Amniotic epithelial cell (primary cell): ENCODE data around the gene CNOT11.
"Not testable (repeated sequence)": the region's sequence is repeated elsewhere in the genome, so short reads cannot be mapped to it uniquely, and the experiment has no call there.

Experiments used
- DNase-seq: peaks from one replicate; pipeline ENCODE4 v3.0.0-alpha.2; 2010; ENCODE audit warnings: low read depth

The CNOT11 gene

DNA sequence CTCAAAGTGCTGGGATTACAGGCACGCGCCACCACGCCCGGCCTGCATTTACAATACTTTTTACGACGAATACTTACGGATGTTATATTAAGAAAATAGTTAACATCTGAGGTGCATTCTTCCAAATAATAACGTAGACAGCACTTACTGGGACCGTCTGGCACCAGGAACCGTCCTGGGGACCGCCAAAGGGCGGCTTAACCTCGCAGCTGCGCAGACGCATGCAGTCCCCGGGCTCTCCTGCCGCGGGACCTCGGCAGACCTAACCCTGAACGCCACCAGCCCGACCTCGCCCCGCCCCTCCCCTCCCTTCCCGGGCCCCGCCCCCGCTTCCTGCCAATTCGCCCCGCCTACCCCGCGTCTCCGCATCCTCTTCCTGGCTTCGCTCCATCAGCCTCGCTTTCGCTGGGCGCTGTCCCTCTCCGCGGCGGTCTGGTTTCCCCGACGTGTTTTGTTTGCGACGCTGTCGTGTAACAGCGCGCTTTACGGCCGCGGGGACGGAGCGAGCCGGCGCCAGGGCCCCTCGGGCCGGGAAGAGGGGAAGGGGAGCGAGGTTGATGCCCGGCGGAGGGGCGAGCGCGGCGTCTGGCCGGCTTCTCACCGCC is at the start of gene CNOT11:
Gene CNOT11 (plus strand): TSS at position 479 of the 605 bp plus-strand sequence. CDS start 79 bp downstream, at position 558.
- DNase-seq, result peak; percentile 96

DNA sequence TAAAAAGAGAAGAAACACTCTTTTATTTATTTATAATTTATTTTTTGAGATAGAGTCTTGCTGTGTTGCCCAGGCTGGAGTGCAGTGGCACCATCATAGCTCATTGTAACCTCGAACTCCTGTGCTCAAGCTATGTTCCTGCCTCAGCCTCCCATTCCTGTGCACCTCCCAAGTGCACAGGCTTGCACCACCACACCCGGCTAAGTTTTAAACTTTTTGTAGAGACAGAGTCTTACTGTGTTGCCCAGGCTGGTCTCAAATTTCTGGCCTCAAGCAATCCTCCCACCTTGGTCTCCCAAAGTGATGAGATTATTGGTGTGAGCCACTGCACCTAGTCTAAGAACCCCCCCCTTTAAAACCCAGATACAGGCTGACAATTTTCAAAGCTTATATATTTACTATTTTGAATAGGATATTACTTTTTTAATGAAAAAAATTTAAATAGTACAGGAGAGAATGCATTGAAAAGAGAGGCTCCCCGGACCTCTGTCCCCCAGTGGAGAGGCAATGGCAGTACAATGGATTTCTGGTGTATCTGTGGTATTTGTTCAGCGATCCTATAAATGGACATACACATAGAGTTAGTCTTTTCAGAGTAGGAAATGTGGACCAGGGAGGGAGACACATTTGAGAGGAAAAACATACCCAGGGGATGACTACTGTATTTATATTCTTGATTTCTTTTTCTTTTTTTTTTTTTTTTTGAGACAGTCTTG is 48.1 kb upstream of the CNOT11 start:
- no peak for DNase-seq

DNA sequence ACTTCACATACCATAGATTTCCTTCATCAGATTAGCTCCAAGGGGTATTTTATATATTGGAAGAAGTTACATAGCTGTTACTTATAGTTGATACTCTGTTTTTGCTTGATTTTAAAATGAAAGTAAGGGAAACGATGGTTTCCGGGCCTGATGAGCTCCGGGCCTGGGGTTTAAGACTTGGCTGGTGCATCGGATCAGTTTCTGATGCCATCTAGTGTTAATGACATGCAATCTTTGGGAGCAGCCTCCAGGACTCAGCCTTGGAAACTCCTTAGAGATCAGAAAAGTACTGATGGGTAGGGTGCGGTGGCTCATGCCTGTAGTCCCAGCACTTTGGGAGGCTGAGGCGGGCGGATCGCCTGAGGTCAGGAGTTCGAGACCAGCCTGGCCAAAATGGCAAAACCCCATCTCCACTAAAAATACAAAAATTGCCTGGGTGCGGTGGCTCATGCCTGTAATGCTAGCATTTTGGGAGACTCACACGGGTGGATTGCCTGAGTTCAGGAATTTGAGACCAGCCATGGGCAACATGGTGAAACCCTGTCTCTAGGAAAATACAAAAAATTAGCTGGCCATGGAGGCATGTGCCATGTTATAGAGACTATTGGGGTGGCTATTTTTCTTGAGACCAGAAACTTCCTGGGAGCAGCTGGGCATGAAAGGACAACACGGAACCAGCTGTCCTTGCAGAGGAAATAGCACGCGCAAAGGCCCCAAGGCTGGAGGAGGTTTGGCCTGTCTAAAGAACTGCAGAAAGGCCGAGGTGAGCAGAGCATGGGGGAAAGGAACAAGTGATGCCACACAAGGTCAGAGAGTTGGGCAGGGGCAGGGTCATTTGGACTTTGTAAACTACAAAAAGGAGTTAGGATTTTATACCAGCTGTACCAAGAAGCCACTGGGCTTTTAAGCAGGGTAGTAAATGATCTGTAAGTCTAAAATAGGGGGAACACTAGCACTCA is 46.9 kb upstream of the CNOT11 start:
- peak; percentile 70 for DNase-seq

DNA sequence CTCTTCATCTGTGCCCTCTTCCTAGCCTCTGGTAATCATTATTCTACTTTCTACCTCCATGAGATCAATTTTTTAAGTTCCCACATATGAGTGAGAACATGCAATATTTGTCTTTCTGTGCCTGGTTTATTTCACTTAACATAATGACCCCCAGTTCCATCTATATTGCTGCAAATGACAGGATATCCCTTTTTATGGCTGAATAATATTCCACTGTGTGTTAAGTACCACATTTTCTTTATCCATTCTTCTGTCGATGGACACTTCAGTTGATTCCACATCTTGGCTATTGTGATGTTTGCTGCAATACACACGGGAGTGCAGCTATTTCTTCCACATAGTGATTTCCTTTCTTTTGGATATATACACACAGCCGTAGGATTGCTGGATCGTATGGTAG is 43.9 kb upstream of the CNOT11 start:
- no peak for DNase-seq

DNA sequence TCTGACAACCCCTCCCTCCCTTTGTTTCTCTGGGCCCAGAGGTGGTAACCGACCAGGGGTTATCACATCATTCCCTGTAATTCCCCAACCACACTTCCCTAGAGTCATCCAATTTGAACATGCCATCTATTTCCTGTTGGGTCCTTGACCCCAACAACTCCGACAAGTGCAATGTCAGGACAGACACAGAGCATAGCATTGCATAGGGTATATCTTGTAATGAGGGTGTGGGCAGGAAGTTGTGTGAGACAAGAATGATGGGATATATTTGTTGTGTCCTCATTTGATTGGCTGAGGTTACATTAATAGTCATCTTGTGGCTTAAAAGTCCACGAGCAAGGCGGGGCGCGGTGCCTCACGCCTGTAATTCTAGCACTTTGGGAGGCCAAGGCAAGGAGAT is 33.4 kb upstream of the CNOT11 start:
- no peak for DNase-seq

DNA sequence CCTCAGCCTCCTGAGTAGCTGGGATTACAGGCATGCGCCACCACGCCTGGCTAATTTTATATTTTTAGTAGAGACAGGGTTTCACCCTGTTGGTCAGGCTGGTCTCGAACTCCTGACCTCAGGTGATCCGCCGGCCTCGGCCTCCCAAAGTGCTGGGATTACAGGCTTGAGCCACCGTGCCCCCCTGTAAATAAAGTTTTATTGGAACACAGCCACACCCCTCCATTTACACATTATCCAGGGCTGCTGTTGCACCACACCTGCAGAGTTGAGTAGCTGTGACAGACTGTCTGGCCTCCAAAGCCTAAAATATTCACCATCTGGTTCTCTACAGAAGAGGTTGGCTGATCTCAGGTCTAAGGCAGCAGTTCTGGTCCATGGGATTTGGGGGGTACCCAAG is 32.6 kb upstream of the CNOT11 start:
- DNase-seq, result not testable (repeated sequence)

DNA sequence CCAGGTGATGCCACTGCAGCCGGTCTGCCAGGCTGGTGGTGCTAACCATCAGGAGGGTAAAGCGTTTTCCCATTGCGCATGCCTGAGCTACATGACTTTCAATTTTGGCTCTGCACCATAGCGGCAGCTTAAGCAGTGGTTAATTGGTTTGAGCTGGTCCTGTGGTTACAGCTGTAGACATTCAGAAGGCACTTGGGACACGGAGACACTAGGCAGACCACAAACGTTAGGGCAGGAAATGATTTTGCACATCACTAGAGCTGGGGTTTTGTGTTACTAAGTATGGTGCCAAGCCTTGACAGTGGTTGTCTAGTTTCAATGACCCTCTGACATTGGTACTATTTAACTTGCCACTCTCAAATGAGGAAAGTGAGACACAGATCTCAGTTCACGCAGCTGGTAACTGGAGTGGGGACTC is 28.9 kb upstream of the CNOT11 start:
- DNase-seq, result no peak

DNA sequence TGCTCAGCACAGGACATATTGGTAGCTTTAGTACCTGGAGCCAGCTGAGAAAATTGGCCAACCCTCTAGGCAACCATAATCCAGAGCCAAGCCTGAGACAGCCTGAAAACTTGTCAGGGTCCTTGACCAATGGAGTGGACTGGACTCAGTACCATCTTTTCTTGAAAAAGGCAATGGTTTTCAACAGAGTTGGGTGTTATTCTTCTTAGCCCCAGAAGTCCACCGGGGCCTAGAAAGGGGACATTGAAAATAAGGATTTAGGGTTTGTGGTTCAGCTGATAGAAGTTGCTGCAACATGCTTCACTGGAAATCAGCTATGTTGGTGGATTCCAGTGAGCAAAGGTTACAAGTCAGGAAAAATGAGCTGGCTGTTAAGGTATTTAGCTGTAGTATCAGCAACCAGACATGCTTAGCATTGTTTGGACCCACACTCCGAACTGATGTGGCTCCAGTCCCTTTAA is 22.1 kb upstream of the CNOT11 start:
- DNase-seq, result peak; percentile 45

DNA sequence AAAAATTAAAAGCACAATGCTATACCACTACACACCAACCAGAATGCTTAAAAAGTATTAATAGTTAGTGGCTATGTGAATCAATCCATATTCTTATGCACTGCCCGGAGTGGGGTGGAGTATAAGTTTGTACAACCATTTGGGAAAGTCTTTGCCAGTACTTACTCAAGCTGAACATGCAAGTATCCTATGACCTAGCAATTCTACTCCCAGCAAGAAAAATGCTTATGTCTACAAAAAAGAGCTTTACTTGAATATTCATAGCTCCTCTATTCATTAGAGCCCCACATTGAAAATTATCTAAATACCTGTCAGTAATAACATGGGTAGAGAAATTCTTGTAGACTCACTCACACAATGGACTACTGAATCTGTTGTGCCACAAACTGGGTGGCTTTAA is 21.4 kb upstream of the CNOT11 start:
- DNase-seq, result no peak

DNA sequence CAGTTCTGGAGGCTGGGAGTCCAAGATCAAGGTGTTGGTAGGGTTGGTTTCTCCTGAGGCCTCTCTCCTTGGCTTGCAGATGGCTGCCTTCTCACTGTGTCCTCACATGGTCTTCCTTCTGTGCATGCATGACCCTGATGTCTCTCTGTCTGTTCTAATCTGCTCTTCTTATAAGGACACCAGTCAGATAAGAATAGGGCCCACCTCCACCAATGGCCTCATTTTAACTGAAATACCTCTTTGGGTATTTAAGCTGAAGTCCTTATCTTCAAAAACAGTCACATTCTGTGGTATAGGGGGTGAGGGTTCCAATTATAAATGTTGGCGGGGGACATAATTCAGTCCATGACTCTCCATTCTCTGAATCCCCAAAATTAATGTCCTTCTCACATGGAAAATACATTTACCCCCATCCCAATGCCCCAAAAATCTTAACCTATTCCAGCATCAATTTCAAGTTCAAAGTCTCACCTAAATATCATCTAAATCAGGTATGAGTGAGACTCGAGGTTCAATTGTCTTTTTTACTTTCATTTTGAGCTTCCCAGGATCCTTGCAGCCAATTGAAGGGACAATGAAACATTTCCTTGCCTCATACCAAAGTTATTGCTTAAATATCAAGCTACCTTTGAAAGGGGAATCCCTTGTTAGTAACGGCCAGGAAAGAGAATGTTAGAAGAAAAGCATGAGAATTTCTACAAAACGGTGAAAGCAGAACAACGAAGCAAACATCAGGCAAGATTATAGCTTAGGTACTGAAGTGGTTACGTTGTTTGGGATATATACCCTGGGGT is 20.6 kb upstream of the CNOT11 start:
- DNase-seq, result no peak

DNA sequence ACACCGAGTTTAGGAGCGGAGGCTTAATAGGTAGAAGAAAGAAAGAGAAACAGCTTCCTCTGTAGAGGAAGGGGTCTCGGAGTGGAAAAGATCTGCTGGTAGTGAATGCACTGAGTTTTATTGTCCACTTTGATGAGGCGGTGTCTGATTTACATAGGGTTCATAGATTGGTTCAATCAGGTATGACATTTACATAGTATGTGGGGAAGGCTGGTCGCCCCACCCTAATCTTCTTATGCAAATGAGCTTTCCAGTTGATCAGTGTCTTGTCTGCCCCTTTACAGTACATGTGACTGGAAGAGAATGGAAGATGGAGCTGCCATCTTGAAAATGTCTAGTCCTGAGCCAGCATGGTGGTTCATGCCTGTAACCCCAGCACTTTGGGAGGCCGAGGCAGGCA is 19.9 kb upstream of the CNOT11 start:
- DNase-seq, result no peak

DNA sequence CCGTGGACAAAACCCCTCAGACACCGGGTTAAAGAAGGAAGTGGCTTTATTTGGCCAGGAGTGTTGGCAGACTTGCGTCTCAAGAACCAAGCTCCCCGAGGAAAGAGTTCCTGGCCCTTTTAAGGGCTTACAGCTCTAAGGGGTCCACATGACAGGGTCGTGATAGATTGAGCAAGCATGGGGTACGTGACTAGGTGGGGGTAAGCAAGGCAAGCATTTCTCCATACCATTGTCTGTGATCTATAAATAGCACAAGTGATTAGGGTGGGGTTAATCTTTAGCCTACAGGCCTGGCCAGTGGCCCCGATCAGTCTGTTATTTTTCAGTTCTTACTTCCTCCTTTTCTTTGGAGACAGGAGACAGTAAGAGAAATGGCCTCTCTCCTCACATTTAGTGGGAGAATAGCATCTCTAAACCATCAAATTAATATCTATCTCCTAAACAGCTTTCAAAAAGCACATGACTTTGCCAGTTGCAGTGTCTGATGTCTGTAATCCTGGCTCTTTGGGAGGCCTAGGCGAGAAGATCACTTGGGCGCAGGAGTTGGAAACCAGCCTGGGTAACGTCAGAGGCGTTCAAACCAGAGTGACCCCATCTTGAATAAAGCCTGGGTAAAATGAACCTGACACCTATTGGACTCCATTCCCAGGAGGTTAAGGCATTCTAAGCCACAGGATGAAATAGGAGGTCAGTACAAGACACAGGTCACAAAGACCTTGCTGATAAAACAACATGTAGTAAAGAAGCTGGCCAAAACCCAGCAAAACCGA is 18.3 kb upstream of the CNOT11 start:
- no peak for DNase-seq

DNA sequence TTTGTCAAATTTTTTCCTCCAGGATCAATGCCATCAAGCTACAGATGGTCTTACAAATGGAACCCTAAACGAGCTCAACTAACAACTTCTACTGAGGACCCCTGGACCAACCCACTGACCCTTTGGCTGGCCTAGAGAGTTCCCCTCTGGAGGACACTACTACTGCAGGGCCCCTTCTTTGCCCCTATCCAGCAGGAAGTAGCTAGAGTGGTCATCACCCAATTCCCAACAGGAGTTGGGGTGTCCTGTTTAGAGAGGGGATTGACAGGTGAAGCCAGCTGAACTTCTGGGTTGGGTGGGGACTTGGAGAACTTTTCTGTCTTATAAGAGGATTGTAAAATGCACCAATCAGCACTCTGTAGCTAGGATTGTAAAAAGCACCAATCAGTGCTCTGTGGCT is 16.7 kb upstream of the CNOT11 start:
- not testable (repeated sequence) for DNase-seq

DNA sequence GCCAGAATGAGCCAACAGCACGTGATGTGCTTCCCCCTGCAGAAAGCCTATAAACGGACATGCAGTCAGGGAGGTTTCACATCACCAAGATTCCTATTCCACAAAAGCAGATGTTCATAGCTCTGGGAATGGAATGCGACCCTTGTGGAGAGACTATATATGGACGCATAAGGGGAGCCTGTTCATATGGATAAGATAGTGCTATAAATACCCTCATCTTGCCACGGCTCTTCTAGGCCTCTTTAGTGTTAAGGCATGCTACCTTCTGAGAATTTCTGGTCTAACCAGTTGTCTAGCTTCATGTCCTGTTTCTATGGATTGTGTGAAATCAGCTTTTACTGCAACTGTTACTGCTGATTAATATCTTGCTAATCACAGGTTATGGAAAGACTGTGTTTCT is 14.7 kb upstream of the CNOT11 start:
- DNase-seq, result not testable (repeated sequence)

DNA sequence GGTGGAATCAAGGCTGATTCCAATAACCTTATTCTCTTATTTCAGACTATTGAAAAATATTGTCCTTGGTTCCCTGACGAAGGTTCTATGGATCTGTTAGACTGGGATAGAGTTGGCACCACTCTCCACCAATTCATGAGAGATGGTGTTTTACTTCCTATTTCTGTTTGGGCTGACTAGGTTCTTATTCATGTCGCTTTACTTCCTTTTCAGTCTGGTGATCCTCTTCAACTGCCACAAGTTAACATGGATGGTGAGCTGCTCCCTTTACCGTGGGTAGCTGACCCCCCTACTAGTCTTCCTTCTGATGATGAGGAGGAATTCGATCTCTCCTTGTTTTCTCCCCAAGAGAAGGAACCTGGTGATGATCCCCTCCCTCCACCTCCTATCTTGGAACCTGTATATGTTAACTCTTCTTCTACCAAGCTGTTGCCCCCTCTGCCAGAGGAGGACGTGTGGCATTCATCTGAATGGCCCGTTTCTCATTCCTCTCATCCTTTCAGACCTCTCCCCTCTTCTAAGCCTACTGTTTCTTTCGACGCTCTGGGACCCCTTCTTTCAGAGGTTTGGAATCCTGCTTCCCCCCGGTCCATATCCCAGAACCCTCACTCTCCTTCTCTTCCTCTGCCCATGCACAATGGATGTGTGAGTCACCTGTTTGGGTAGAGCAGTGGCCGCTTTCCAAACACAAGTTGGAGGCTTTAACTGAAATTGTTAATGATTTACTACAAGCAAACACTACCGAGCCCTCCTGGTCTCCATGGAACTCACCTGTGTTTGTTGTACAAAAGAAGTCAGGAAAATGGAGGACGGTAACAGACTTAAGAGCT is 13.5 kb upstream of the CNOT11 start:
- DNase-seq, result no peak

DNA sequence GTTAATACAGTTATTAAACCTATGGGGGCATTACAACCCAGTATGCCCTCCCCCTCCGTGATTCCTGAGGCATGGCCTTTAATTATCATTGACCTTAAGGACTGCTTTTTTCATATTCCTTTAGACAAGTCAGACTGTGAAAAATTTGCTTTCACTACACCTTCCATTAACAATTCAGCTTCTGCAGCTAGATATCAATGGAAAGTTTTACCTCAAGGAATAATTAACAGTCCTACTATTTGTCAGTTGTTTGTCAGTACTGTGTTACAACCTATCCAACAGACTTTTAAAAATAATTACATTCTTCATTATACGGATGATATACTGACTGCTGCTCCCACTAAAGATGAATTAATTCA is 12.9 kb upstream of the CNOT11 start:
- DNase-seq, result not testable (repeated sequence)

DNA sequence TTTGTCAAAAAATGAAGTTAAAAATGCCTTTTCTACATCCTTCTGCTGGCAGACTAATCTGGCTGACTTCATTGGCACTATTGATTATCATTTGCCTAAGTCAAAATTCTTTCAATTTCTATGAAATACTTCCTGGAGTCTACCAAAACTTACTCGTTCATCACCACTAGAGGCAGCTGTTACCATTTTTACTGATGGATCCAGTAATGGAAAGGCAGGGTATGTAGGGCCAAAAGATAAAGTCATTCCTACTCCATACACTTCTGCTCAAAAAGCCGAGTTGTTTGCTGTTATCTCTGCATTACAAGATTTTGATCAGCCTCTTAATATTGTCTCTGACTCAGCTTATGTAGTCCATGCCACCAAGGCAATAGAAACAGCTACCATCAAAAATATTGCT is 12.0 kb upstream of the CNOT11 start:
- peak; percentile 10 for DNase-seq

DNA sequence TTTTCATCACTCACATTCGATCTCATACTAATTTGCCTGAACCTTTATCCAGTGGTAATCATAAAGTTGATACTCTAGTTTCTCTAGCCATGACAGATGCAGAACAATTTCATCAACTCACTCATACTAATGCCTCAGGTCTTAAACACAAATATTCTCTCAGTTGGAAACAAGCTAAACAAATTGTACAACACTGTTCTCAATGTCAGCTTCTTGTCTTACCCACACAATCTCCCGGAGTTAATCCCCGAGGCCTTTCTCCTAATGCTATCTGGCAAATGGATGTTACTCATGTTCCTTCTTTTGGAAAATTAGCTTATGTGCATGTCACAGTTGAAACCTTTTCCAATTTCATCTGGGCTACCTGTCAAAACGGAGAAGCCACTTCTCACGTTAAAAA is 11.5 kb upstream of the CNOT11 start:
- DNase-seq, result no peak

DNA sequence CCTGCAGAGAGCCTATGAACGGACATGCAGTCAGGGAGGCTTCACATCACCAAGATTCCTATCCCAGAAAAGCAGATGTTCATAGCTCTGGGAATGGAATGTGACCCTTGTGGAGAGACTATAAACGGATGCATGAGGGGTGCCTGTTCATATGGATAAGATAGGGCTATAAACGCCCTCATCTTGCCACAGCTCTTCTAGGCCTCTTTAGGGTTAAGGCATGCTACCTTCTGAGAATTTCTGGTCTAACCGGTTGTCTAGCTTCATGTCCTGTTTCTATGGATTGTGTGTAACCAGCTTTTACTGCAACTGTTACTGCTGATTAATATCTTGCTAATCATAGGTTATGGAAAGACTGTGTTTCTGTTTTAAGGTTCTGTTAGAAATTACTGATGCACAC is 8.3 kb upstream of the CNOT11 start:
- not testable (repeated sequence) for DNase-seq

DNA sequence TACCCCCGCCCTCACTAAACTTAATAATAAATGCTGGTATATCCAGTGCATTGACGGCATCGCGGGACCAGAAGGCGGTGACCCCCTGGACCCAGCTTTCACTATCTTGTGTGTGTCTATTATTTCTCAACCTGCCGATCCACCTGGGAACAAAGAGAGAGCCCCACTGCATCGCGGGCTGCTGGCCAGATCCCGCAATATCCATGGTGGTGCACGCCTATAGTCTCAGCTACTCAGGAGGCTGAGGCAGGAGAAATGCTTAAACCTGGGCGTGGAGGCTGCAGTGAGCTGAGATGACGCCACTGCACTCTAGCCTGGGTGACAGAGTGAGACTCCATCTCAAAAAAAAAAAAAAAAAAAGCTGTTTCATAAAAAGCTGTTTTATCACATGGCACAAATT is 7.8 kb upstream of the CNOT11 start:
- DNase-seq, result not testable (repeated sequence)
